MCF 10A (cell line): ENCODE results near the gene SEL1L2. TPM values are rescaled to one million over a fixed set of nuclear protein-coding genes. Genes with fewer than 3 reads are reported as not detected.

ENCODE experiments used
- BruUV-seq: library from RNA; stranded (reverse); fragments of 400-500 nt; replicated peaks from 2 replicates; lab custom pipeline; 2021; lab: Mats Ljungman, UMichigan
- CTCF ChIA-PET: fragments of 300-600 bp; sonication (Branson Sonifier 250); formaldehyde crosslinking; extraction: SDS; loops from one replicate; lab custom pipeline; 2021; ENCODE audit warnings: antibody characterized with exemption, inconsistent platforms; lab: Yijun Ruan, JAX
- POLR2A ChIA-PET: fragments of 300-600, 350-650 bp; sonication (Branson Sonifier 250); formaldehyde crosslinking; extraction: SDS; loops from one replicate; lab custom pipeline; 2020; ENCODE audit warnings: antibody characterized with exemption, inconsistent platforms; lab: Yijun Ruan, JAX
- DNase-seq: peaks from one replicate; pipeline ENCODE4 v3.0.0-alpha.2; 2018; ENCODE audit not compliant: unreplicated experiment
- H3K27ac Mint-ChIP-seq: one replicate; pipeline ENCODE4 v1.8.0; 2022; ENCODE audit warnings: mild to moderate bottlenecking, low read depth, mixed read lengths; ENCODE audit not compliant: unreplicated experiment
- H3K27me3 Mint-ChIP-seq: one replicate; pipeline ENCODE4 v1.8.0; 2022; ENCODE audit warnings: mixed read lengths; ENCODE audit not compliant: insufficient read depth, unreplicated experiment
- H3K36me3 Mint-ChIP-seq: one replicate; pipeline ENCODE4 v1.8.0; 2022; ENCODE audit warnings: mild to moderate bottlenecking, moderate library complexity, mixed read lengths; ENCODE audit not compliant: insufficient read depth, unreplicated experiment
- H3K4me1 Mint-ChIP-seq: one replicate; pipeline ENCODE4 v1.8.0; 2022; ENCODE audit warnings: mixed read lengths; ENCODE audit not compliant: insufficient read depth, unreplicated experiment
- H3K4me3 Mint-ChIP-seq: one replicate; pipeline ENCODE4 v1.8.0; 2022; ENCODE audit warnings: mild to moderate bottlenecking, moderate library complexity, mixed read lengths; ENCODE audit not compliant: unreplicated experiment
- H3K9me3 Mint-ChIP-seq: one replicate; pipeline ENCODE4 v1.8.0; 2022; ENCODE audit warnings: mixed read lengths; ENCODE audit not compliant: unreplicated experiment
- intact Hi-C: fragments of 100-400 bp; cut with micrococcal nuclease; formaldehyde crosslinking; loops from 2 replicates; pipeline ENCODE4 v1.14.1; 2022
- total RNA-seq: library from RNA; stranded (reverse); gene quantifications from 2 replicates; pipeline ENCODE4 v1.2.3, GENCODE V29; 2022
- TF ChIP-seq, protein P1 (sequence below): fragments of 200-600 bp; IDR thresholded peaks from one replicate; pipeline ENCODE4 v1.8.0; 2022; ENCODE audit warnings: antibody characterized with exemption, mild to moderate bottlenecking; ENCODE audit not compliant: unreplicated experiment

SEL1L2 gene
- total RNA-seq, 1 experiment from 2014 or later = not detected

GRCh38 chr20:13816757-13817156, 173.7 kb downstream of the SEL1L2 start:
- TF ChIP-seq, protein P1, sequence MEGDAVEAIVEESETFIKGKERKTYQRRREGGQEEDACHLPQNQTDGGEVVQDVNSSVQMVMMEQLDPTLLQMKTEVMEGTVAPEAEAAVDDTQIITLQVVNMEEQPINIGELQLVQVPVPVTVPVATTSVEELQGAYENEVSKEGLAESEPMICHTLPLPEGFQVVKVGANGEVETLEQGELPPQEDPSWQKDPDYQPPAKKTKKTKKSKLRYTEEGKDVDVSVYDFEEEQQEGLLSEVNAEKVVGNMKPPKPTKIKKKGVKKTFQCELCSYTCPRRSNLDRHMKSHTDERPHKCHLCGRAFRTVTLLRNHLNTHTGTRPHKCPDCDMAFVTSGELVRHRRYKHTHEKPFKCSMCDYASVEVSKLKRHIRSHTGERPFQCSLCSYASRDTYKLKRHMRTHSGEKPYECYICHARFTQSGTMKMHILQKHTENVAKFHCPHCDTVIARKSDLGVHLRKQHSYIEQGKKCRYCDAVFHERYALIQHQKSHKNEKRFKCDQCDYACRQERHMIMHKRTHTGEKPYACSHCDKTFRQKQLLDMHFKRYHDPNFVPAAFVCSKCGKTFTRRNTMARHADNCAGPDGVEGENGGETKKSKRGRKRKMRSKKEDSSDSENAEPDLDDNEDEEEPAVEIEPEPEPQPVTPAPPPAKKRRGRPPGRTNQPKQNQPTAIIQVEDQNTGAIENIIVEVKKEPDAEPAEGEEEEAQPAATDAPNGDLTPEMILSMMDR = no peak
- Mint-ChIP-seq H3K9me3 (no peaks in the 10 kb centered on the region), H3K27me3 (no peaks in the 10 kb centered on the region), H3K36me3 (peaks cover 71% of the 10 kb centered on the region), H3K4me1 (no peaks in the 10 kb centered on the region), H3K27ac (no peak overlapping the region), H3K4me3 (no peak overlapping the region)
- no TSS peak for BruUV-seq
- intact Hi-C loops = no loop called here
- ChIA-PET CTCF (interaction anchor here (0.6 to 8.5 kb wide), 5 partner anchors 11 to 1942 kb away, joined by 3 to 100 read pairs (median 6); no protein-coding TSS in a partner anchor), POLR2A (interaction anchor here (2.7 to 3.7 kb wide), 2 partner anchors 13 to 16 kb away, joined by 6 to 15 read pairs; no protein-coding TSS in a partner anchor)
- no peak for DNase-seq

- ChIA-PET CTCF (interaction anchor here (1.7 kb wide), 1 partner anchor 26 kb away, joined by 5 read pairs; no protein-coding TSS in a partner anchor), POLR2A (interaction anchor here (0.6 to 3.7 kb wide), 3 partner anchors 8 to 1867 kb away, joined by 3 to 15 read pairs (median 5); no protein-coding TSS in a partner anchor)
- TF ChIP-seq, protein P1 = no peak
- no peaks in the 10 kb centered on the region for H3K9me3 Mint-ChIP-seq
- no TSS peak for BruUV-seq
- intact Hi-C loops = no loop called here
- H3K4me1 Mint-ChIP-seq = no peaks in the 10 kb centered on the region
- no peak for DNase-seq
- H3K27me3 Mint-ChIP-seq = no peaks in the 10 kb centered on the region
- peaks cover 58% of the 10 kb centered on the region for H3K36me3 Mint-ChIP-seq
- no peak overlapping the region for H3K4me3 Mint-ChIP-seq
- no peak overlapping the region for H3K27ac Mint-ChIP-seq
These were observed 175.7 kb downstream of the SEL1L2 start for GRCh38 chr20:13814672-13815071.

- DNase-seq = no peak
- BruUV-seq = no TSS peak
- Mint-ChIP-seq H3K4me3 (no peak overlapping the region), H3K9me3 (no peaks in the 10 kb centered on the region), H3K36me3 (peaks cover 54% of the 10 kb centered on the region), H3K27me3 (no peaks in the 10 kb centered on the region), H3K4me1 (no peaks in the 10 kb centered on the region), H3K27ac (no peak overlapping the region)
- intact Hi-C loops = no loop called here
- CTCF ChIA-PET = interaction anchor here (1.7 kb wide), 1 partner anchor 26 kb away, joined by 5 read pairs; no protein-coding TSS in a partner anchor
- POLR2A ChIA-PET = interaction anchor here (0.5 to 3.7 kb wide), 6 partner anchors 10 to 30 kb away, joined by 3 to 15 read pairs (median 4); partner anchors contain the start of gene ESF1
- TF ChIP-seq, protein P1 = no peak
These were observed 176.5 kb downstream of the SEL1L2 start for GRCh38 chr20:13813910-13814309.

- intact Hi-C loops = no loop called here
- H3K9me3 Mint-ChIP-seq = no peaks in the 10 kb centered on the region
- POLR2A ChIA-PET = interaction anchor here (0.6 to 0.7 kb wide), 2 partner anchors 64 to 314 kb away, joined by 4 read pairs; no protein-coding TSS in a partner anchor
- TF ChIP-seq, protein P1 = no peak
- H3K4me1 Mint-ChIP-seq = no peaks in the 10 kb centered on the region
- CTCF ChIA-PET = interaction anchor here (2.1 to 9.2 kb wide), 2 partner anchors 9 to 10 kb away, joined by 16 to 100 read pairs; no protein-coding TSS in a partner anchor
- no peak overlapping the region for H3K4me3 Mint-ChIP-seq
- no peak overlapping the region for H3K27ac Mint-ChIP-seq
- no peaks in the 10 kb centered on the region for H3K27me3 Mint-ChIP-seq
- no peak for DNase-seq
- BruUV-seq = no TSS peak
- H3K36me3 Mint-ChIP-seq = peaks cover 40% of the 10 kb centered on the region
These were observed 180.0 kb downstream of the SEL1L2 start for GRCh38 chr20:13810446-13810845.
